SU-DHL-6 (cell line): ENCODE results near the gene SLC30A2.
A peak's percentile ranks its signal among the peaks of the same experiment; 100 is the strongest.

Experiments
- H2AFZ ChIP-seq: fragments of 200-600 bp; sonication (generic); 2 replicates; pipeline ENCODE4 v1.6.1; 2014; ENCODE audit warnings: low read depth, mild to moderate bottlenecking, moderate library complexity, mixed read lengths, antibody characterized with exemption, low read length; ENCODE audit not compliant: severe bottlenecking
- H3F3A ChIP-seq: fragments of 200-600 bp; shearing (Covaris generic); 2 replicates; pipeline ENCODE4 v1.6.0; 2016; ENCODE audit warnings: antibody characterized with exemption, mild to moderate bottlenecking; ENCODE audit not compliant: insufficient read depth
- H3K27ac ChIP-seq: fragments of 200-600 bp; sonication (generic); 2 replicates; pipeline ENCODE4 v1.5.1; 2016; ENCODE audit warnings: low read depth, mild to moderate bottlenecking, low read length, moderate library complexity, mixed read lengths
- H3K27me3 ChIP-seq: fragments of 200-600 bp; sonication (generic), shearing (Covaris generic); 2 replicates; pipeline ENCODE4 v1.6.0; 2014; ENCODE audit warnings: mild to moderate bottlenecking, low read length
- H3K36me3 ChIP-seq: fragments of 200-600 bp; sonication (generic); 2 replicates; pipeline ENCODE4 v1.6.1; 2014; ENCODE audit warnings: mild to moderate bottlenecking, low read length, mixed read lengths
- H3K4me2 ChIP-seq: fragments of 300-600, 200-600 bp; shearing (Covaris generic), sonication (generic); 2 replicates; pipeline ENCODE4 v1.6.0; 2014; ENCODE audit warnings: low read length, low read depth, mild to moderate bottlenecking; ENCODE audit not compliant: poor library complexity, severe bottlenecking
- H3K4me3 ChIP-seq: fragments of 200-600 bp; sonication (generic); 2 replicates; pipeline ENCODE4 v1.5.1; 2014; ENCODE audit warnings: antibody characterized with exemption, low read length, mild to moderate bottlenecking, mixed read lengths; ENCODE audit not compliant: insufficient read depth, poor library complexity, severe bottlenecking
- H3K79me2 ChIP-seq: fragments of 200-600 bp; sonication (generic); 2 replicates; pipeline ENCODE4 v1.6.1; 2014; ENCODE audit warnings: mild to moderate bottlenecking, low read length, moderate library complexity; ENCODE audit not compliant: insufficient read depth
- H3K9ac ChIP-seq: fragments of 200-600 bp; sonication (generic); 2 replicates; pipeline ENCODE4 v1.7.0; 2014; ENCODE audit warnings: mild to moderate bottlenecking, low read length
- H3K9me2 ChIP-seq: fragments of 200-600 bp; sonication (generic); replicated peaks from 2 replicates; pipeline ENCODE4 v1.6.1; 2014; ENCODE audit warnings: low read length; ENCODE audit not compliant: insufficient read depth
- H3K9me3 ChIP-seq: fragments of 200-600 bp; sonication (generic); 2 replicates; pipeline ENCODE4 v1.6.1; 2014; ENCODE audit warnings: low read length, mixed read lengths; ENCODE audit not compliant: insufficient read depth
- H4K20me1 ChIP-seq: fragments of 200-600 bp; sonication (generic); 2 replicates; pipeline ENCODE4 v1.6.1; 2014; ENCODE audit warnings: low read depth, mild to moderate bottlenecking, antibody characterized with exemption, low read length, moderate library complexity, mixed read lengths
- CTCF ChIP-seq: fragments of 200-600 bp; sonication (generic); IDR thresholded peaks from one replicate; pipeline ENCODE4 v1.5.1; 2017; ENCODE audit warnings: antibody characterized with exemption, mild to moderate bottlenecking, low read length, moderate library complexity; ENCODE audit not compliant: insufficient read depth, poor library complexity, severe bottlenecking
- EZH2phosphoT487 ChIP-seq: fragments of 200-600 bp; sonication (generic), shearing (Covaris generic); conservative IDR thresholded peaks from 2 replicates; pipeline ENCODE4 v1.6.1; 2018; ENCODE audit warnings: mild to moderate bottlenecking, antibody characterized with exemption, low read length, moderate library complexity, mixed read lengths

The SLC30A2 gene

DNA sequence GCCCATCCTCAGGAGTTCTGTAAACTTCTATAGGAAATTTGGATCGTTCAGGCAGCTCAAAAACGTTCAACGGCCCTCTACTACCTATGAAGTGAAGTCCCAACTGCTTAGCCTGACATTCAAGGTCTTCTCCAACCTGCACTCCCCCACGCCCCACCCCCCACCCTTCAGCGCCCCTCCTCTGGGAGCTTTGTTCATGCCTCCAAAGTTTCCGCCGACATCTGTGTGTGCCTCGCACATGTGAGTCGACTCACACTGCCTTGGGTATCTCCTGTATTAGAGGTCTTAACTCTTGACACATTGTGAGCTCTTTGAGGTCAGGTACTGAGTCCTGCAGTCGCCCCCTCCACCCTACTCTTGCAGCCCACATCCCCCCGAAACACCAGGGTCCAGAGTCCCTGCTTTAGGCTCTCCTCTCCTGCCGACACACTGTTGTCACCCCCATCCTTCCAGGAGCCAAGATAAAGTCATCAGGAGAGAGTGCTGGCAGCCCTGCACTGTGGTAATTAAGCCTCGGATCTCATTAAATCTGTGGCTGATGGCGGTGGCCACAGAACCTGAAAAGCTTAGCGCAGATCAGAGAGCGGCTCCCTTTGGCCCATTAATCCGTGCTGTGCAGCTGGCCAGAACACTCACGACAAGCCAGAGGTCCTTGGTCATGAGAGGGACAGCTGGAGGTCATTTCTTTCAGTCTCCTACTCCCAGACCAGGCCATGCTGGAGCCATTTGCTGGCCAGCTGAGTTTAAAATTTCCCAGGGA lies 46.7 kb downstream of the SLC30A2 start:
- Histone ChIP-seq H3K79me2 (no peaks in the 10 kb centered on the region), H3K9ac (no peak overlapping the region), H3K27ac (no peak overlapping the region), H3K4me3 (no peak overlapping the region), H3K36me3 (no peaks in the 10 kb centered on the region), H3K4me2 (no peak overlapping the region), H3K9me2 (no peaks in the 10 kb centered on the region), H2AFZ (peak overlapping the region; percentile 98), H3K27me3 (no peaks in the 10 kb centered on the region), H3F3A (no peaks in the 10 kb centered on the region), H3K9me3 (no peaks in the 10 kb centered on the region), H4K20me1 (no peaks in the 10 kb centered on the region)
- no peak for TF ChIP-seq EZH2phosphoT487
- TF ChIP-seq CTCF: no peak

- peak within 1 kb of the TSS; percentile 74 for H3K4me3 ChIP-seq
- peak within 1 kb of the TSS; percentile 83 for H3K4me2 ChIP-seq
- peak within 1 kb of the TSS; percentile 72 for H3K9ac ChIP-seq
- no peaks in the 10 kb centered on the region for H3K9me3 ChIP-seq
- TF ChIP-seq EZH2phosphoT487 (no peak), CTCF (peak; percentile 78)
- no peaks in the 10 kb centered on the region for H3F3A ChIP-seq
- peak within 1 kb of the TSS; percentile 98 for H2AFZ ChIP-seq
- H4K20me1 ChIP-seq: no peaks in the 10 kb centered on the region
- no peaks in the 10 kb centered on the region for H3K79me2 ChIP-seq
- H3K36me3 ChIP-seq: no peaks in the 10 kb centered on the region
- H3K27ac ChIP-seq: peak within 1 kb of the TSS; percentile 49
- H3K9me2 ChIP-seq: no peaks in the 10 kb centered on the region
- H3K27me3 ChIP-seq: no peaks in the 10 kb centered on the region
Measured at GRCh38 chr1:25997828-25998761, 47.8 kb downstream of the SLC30A2 start, which contains the start of gene PAFAH2. Gene PAFAH2 (minus strand): TSS chr1:25998063. CDS start chr1:25990816, 7,247 bp downstream.

DNA sequence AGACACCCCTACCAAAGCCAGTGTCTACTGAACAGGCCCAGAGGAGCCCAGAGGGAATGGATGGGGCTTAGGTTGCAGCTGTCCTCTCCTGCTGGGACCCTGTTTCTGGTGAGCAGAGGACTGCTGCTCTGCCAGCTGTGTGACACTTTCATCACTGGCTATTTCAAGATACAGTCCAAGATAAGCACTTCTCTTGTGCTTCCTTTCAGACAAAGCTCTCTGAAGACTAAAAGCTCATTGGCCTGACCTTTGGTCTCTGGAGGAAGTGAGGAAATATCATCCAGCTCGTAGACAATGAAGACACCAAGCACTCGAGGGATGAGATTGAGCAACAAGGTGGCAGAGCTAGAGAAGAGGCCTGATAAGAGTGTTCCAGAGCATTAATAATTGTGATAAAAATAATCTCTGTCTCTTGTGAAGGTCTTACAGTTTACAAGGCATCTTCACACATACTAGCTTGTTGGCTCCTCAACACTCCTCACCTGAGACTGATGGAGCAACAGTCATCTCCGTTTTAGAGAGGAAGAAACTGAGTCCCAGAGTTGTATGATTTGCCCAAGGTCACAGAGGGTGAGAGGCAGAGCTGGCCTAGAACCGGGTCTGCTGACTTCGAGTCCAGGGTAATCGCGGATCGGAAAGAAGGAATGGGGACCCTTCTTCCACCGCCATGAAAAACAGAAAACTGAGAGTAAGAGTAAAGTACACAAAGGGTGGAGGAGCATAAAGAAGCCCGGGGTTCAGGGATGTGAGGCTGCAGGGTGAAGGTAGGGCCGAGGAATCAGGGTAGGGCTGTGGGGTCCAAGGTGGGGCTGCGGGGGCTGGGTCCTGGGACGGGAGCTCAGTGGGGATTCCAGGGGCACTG lies 48.7 kb downstream of the SLC30A2 start:
- Histone ChIP-seq H3K27me3 (no peaks in the 10 kb centered on the region), H3K9me2 (no peaks in the 10 kb centered on the region), H3K79me2 (no peaks in the 10 kb centered on the region), H2AFZ (peak overlapping the region; percentile 30), H3K4me3 (peak overlapping the region; percentile 74), H3K9ac (peak overlapping the region; percentile 72), H3K9me3 (no peaks in the 10 kb centered on the region), H3K36me3 (no peaks in the 10 kb centered on the region), H4K20me1 (no peaks in the 10 kb centered on the region), H3K27ac (peak overlapping the region; percentile 49), H3K4me2 (peak overlapping the region; percentile 83), H3F3A (no peaks in the 10 kb centered on the region)
- no peak for TF ChIP-seq CTCF
- TF ChIP-seq EZH2phosphoT487: no peak
